Measurements from ENCODE around the gene TAL1.
A peak's percentile ranks its signal among the peaks of the same experiment; 100 is the strongest.

TAL1 gene

GRCh38 chr1:47181955-47182675 lies 49.9 kb downstream of the TAL1 start:
- H3K27ac Mint-ChIP-seq, result no peak overlapping the region
- H3K36me3 Mint-ChIP-seq (ENCODE audit: low read depth), result no peaks in the 10 kb centered on the region
- no peaks in the 10 kb centered on the region for H3K9me3 Mint-ChIP-seq
- H3K4me3 Mint-ChIP-seq, result no peak overlapping the region
- peaks cover 12% of the 10 kb centered on the region for H3K4me1 Mint-ChIP-seq (ENCODE audit: low read depth)
- peaks cover 19% of the 10 kb centered on the region for H3K27me3 Mint-ChIP-seq (ENCODE audit: low read depth)

- Mint-ChIP-seq H3K9me3 (no peaks in the 10 kb centered on the region), H3K36me3 (ENCODE audit: low read depth) (no peaks in the 10 kb centered on the region), H3K27ac (no peak overlapping the region), H3K4me3 (no peak overlapping the region), H3K27me3 (ENCODE audit: low read depth) (peaks cover 20% of the 10 kb centered on the region), H3K4me1 (ENCODE audit: low read depth) (peaks cover 12% of the 10 kb centered on the region)
Observed at GRCh38 chr1:47181095-47181954, 50.7 kb downstream of the TAL1 start.

- Mint-ChIP-seq H3K4me1 (ENCODE audit: low read depth) (peaks cover 12% of the 10 kb centered on the region), H3K27ac (no peak overlapping the region), H3K4me3 (no peak overlapping the region), H3K27me3 (ENCODE audit: low read depth) (peaks cover 23% of the 10 kb centered on the region), H3K36me3 (ENCODE audit: low read depth) (no peaks in the 10 kb centered on the region), H3K9me3 (no peaks in the 10 kb centered on the region)
Observed at GRCh38 chr1:47180603-47181094, 51.4 kb downstream of the TAL1 start.

GRCh38 chr1:47179988-47180563 lies 51.9 kb downstream of the TAL1 start:
- Mint-ChIP-seq H3K4me3 (peak overlapping the region; percentile 12), H3K4me1 (ENCODE audit: low read depth) (peaks cover 14% of the 10 kb centered on the region)

GRCh38 chr1:47179017-47179987 lies 52.7 kb downstream of the TAL1 start:
- Mint-ChIP-seq H3K27me3 (ENCODE audit: low read depth) (peaks cover 23% of the 10 kb centered on the region), H3K27ac (peak overlapping the region; percentile 93), H3K4me3 (peak overlapping the region; percentile 90), H3K4me1 (ENCODE audit: low read depth) (peaks cover 14% of the 10 kb centered on the region), H3K9me3 (no peaks in the 10 kb centered on the region), H3K36me3 (ENCODE audit: low read depth) (no peaks in the 10 kb centered on the region)

More at GRCh38 chr1:47179988-47180563, 51.9 kb downstream of the TAL1 start:
- Mint-ChIP-seq H3K27ac (peak overlapping the region; percentile 39), H3K36me3 (ENCODE audit: low read depth) (no peaks in the 10 kb centered on the region), H3K9me3 (no peaks in the 10 kb centered on the region), H3K27me3 (ENCODE audit: low read depth) (peaks cover 23% of the 10 kb centered on the region)

GRCh38 chr1:47178654-47179016 lies 53.4 kb downstream of the TAL1 start:
- peaks cover 23% of the 10 kb centered on the region for H3K27me3 Mint-ChIP-seq (ENCODE audit: low read depth)
- no peaks in the 10 kb centered on the region for H3K9me3 Mint-ChIP-seq
- H3K4me3 Mint-ChIP-seq, result peak overlapping the region; percentile 90

GRCh38 chr1:47178020-47178419 lies 54.0 kb downstream of the TAL1 start:
- H3K27ac Mint-ChIP-seq, result no peak overlapping the region
- H3K27me3 Mint-ChIP-seq (ENCODE audit: low read depth), result peaks cover 23% of the 10 kb centered on the region

More at GRCh38 chr1:47178654-47179016, 53.4 kb downstream of the TAL1 start:
- Mint-ChIP-seq H3K27ac (peak overlapping the region; percentile 93), H3K36me3 (ENCODE audit: low read depth) (no peaks in the 10 kb centered on the region), H3K4me1 (ENCODE audit: low read depth) (peaks cover 14% of the 10 kb centered on the region)

GRCh38 chr1:47175227-47175934 lies 56.6 kb downstream of the TAL1 start:
- Mint-ChIP-seq H3K4me1 (ENCODE audit: low read depth) (peaks cover 12% of the 10 kb centered on the region), H3K9me3 (no peaks in the 10 kb centered on the region), H3K36me3 (ENCODE audit: low read depth) (no peaks in the 10 kb centered on the region), H3K27me3 (ENCODE audit: low read depth) (peaks cover 21% of the 10 kb centered on the region), H3K4me3 (no peak overlapping the region), H3K27ac (no peak overlapping the region)

More at GRCh38 chr1:47178020-47178419, 54.0 kb downstream of the TAL1 start:
- H3K4me1 Mint-ChIP-seq (ENCODE audit: low read depth), result peaks cover 14% of the 10 kb centered on the region
- no peaks in the 10 kb centered on the region for H3K36me3 Mint-ChIP-seq (ENCODE audit: low read depth)
- no peaks in the 10 kb centered on the region for H3K9me3 Mint-ChIP-seq
- H3K4me3 Mint-ChIP-seq, result no peak overlapping the region

GRCh38 chr1:47174656-47175020 lies 57.4 kb downstream of the TAL1 start:
- no peaks in the 10 kb centered on the region for H3K36me3 Mint-ChIP-seq (ENCODE audit: low read depth)
- no peaks in the 10 kb centered on the region for H3K9me3 Mint-ChIP-seq
- peaks cover 12% of the 10 kb centered on the region for H3K4me1 Mint-ChIP-seq (ENCODE audit: low read depth)
- no peak overlapping the region for H3K4me3 Mint-ChIP-seq
- no peak overlapping the region for H3K27ac Mint-ChIP-seq
- peaks cover 16% of the 10 kb centered on the region for H3K27me3 Mint-ChIP-seq (ENCODE audit: low read depth)

GRCh38 chr1:47172782-47173181 lies 59.2 kb downstream of the TAL1 start:
- Mint-ChIP-seq H3K36me3 (ENCODE audit: low read depth) (no peaks in the 10 kb centered on the region), H3K27ac (no peak overlapping the region), H3K27me3 (ENCODE audit: low read depth) (peaks cover 16% of the 10 kb centered on the region), H3K4me1 (ENCODE audit: low read depth) (peaks cover 2% of the 10 kb centered on the region), H3K9me3 (no peaks in the 10 kb centered on the region), H3K4me3 (no peak overlapping the region)
